Neural crest cell (in vitro differentiated cells): ENCODE results near the gene PPP2R2C. TPM values are rescaled to one million over a fixed set of nuclear protein-coding genes. Genes with fewer than 3 reads are reported as not detected.

Experiments used
- DNase-seq: peaks from one replicate; pipeline ENCODE4 v3.0.0; 2021; ENCODE audit warnings: low read depth, mixed read lengths, low spot score
- H3K27ac Mint-ChIP-seq: one replicate; pipeline ENCODE4 v1.8.0; 2021; ENCODE audit warnings: mild to moderate bottlenecking, mixed read lengths; ENCODE audit not compliant: unreplicated experiment
- H3K27me3 Mint-ChIP-seq: 2 replicates; pipeline ENCODE4 v1.8.0; 2021; ENCODE audit warnings: low read depth, mild to moderate bottlenecking, mixed read lengths
- H3K36me3 Mint-ChIP-seq: 2 replicates; pipeline ENCODE4 v1.8.0; 2021; ENCODE audit warnings: low read depth, mild to moderate bottlenecking, mixed read lengths
- H3K4me1 Mint-ChIP-seq: 2 replicates; pipeline ENCODE4 v1.8.0; 2021; ENCODE audit warnings: mixed read lengths
- H3K4me3 Mint-ChIP-seq: one replicate; pipeline ENCODE4 v1.8.0; 2021; ENCODE audit warnings: mild to moderate bottlenecking, mixed read lengths
- H3K9me3 Mint-ChIP-seq: 2 replicates; pipeline ENCODE4 v1.8.0; 2021; ENCODE audit warnings: mixed read lengths
- total RNA-seq: library from RNA; stranded (reverse); gene quantifications from 2 replicates; pipeline ENCODE4 v1.2.1, GENCODE V29; 2021
- TF ChIP-seq, protein P1 (sequence below): fragments of 200-600 bp; sonication (generic); conservative IDR thresholded peaks from 2 replicates; pipeline ENCODE4 v1.5.0; 2021; ENCODE audit warnings: antibody characterized with exemption, mild to moderate bottlenecking

The PPP2R2C gene
- total RNA-seq, 1 donor from 2014 or later = 0.35 TPM

DNA sequence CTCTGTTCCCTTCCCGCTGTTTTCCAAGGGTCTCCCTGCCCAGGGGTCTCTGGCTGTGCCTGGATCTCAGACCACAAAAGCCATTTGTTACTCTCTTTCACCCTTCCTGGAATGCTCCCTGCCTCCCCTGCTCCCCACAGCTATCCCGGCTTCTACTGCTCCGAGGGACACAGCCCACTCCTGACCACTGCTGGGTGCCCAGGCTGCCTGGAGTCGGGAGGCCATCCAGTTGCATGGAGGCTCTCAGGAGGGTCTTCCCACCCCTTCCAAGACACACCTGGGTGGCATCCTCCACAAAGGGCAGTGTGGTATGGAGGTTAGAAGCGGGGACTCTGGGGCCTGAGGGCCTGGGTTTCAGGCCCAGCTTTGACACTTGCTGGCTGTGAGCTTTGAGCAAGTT, 101.1 kb downstream of the PPP2R2C start:
- H3K36me3 Mint-ChIP-seq = no peaks in the 10 kb centered on the region
- H3K27ac Mint-ChIP-seq = no peak overlapping the region
- H3K4me3 Mint-ChIP-seq = no peak overlapping the region
- H3K4me1 Mint-ChIP-seq = no peaks in the 10 kb centered on the region
- H3K9me3 Mint-ChIP-seq = no peaks in the 10 kb centered on the region
- H3K27me3 Mint-ChIP-seq = peaks cover 27% of the 10 kb centered on the region
- TF ChIP-seq, protein P1, sequence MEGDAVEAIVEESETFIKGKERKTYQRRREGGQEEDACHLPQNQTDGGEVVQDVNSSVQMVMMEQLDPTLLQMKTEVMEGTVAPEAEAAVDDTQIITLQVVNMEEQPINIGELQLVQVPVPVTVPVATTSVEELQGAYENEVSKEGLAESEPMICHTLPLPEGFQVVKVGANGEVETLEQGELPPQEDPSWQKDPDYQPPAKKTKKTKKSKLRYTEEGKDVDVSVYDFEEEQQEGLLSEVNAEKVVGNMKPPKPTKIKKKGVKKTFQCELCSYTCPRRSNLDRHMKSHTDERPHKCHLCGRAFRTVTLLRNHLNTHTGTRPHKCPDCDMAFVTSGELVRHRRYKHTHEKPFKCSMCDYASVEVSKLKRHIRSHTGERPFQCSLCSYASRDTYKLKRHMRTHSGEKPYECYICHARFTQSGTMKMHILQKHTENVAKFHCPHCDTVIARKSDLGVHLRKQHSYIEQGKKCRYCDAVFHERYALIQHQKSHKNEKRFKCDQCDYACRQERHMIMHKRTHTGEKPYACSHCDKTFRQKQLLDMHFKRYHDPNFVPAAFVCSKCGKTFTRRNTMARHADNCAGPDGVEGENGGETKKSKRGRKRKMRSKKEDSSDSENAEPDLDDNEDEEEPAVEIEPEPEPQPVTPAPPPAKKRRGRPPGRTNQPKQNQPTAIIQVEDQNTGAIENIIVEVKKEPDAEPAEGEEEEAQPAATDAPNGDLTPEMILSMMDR = no peak
- DNase-seq = no peak

DNA sequence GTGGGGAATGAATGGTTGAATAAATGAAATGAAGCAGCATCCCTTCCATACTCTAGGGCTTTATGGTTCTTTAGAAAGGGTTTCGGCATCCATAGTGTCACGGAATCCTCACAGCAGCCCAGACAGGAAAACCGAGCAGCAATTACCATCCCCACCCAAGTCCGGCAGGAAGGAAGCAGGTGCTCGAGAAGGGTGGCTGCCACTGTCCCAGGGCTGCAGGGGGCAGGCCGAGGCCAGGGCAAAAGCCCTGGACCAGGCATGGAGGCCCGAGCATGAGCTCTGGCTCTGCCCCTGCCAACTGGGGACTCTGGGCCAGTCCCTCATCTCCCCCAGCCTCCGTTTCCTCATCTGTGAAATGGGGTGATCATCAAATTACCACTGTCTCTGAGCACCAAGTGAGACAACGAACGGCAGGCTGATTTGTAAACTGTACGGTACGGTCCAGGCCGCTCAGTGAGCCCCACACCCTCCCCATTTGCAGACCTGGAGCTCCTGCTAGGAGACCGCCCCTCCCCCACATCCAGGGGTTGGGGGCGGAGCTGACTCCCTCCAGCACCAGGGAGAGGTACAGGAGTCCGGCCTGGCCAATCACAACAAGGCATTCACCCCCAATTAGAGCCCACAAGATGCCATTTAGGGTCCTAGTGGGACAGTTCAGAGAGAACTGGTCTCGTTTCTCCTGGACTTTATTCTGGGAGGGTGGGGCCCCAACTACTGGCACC, 102.3 kb downstream of the PPP2R2C start:
- TF ChIP-seq, protein P1 = no peak
- H3K9me3 Mint-ChIP-seq = no peaks in the 10 kb centered on the region
- no peak overlapping the region for H3K27ac Mint-ChIP-seq
- H3K36me3 Mint-ChIP-seq = no peaks in the 10 kb centered on the region
- peaks cover 33% of the 10 kb centered on the region for H3K27me3 Mint-ChIP-seq
- no peak for DNase-seq
- H3K4me1 Mint-ChIP-seq = no peaks in the 10 kb centered on the region
- H3K4me3 Mint-ChIP-seq = no peak overlapping the region

DNA sequence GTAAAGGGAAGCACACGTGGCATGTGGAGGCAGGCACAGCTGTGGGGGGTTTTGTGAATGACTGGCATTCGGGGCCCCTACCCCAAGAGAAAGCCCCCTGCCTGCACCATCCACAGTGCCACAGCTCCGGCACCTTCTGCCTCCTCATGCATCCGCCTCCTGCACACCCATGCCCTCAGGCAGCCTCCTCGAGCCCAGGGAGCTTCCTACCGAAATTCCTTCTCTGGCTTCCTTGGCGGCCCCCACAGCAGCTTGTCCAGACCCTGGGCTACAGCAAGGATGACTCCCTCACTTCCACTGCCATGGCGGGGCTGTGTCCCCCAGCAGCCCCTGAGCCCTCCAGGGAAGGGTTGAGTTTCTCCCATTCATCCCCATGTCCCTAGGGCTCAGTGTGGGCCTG, 102.9 kb downstream of the PPP2R2C start:
- no peaks in the 10 kb centered on the region for H3K4me1 Mint-ChIP-seq
- no peak overlapping the region for H3K27ac Mint-ChIP-seq
- no peaks in the 10 kb centered on the region for H3K36me3 Mint-ChIP-seq
- no peaks in the 10 kb centered on the region for H3K9me3 Mint-ChIP-seq
- TF ChIP-seq, protein P1 = no peak
- no peak overlapping the region for H3K4me3 Mint-ChIP-seq
- DNase-seq = no peak
- peaks cover 33% of the 10 kb centered on the region for H3K27me3 Mint-ChIP-seq

DNA sequence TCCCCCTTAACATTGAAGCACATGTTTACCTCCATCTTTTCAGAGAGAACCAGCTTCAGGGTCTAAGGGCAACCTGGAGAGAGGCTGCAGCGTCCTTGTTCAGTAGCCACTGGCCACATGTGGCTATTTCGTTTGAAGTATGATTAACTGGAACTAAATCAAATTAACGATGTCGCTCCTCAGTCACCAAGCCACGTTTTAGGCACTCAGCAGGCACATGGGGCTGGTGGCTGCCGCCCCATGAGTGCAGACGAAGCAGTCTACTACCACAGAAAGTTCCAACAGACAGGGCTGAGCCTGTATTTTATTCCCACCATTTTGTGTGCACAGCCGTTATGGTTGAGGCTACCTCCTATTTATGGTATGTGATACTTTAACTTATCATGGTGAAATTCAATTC, 103.4 kb downstream of the PPP2R2C start:
- DNase-seq = no peak
- TF ChIP-seq, protein P1 = no peak
- Mint-ChIP-seq H3K9me3 (no peaks in the 10 kb centered on the region), H3K4me3 (no peak overlapping the region), H3K27me3 (peaks cover 37% of the 10 kb centered on the region), H3K4me1 (no peaks in the 10 kb centered on the region), H3K36me3 (no peaks in the 10 kb centered on the region), H3K27ac (no peak overlapping the region)

DNA sequence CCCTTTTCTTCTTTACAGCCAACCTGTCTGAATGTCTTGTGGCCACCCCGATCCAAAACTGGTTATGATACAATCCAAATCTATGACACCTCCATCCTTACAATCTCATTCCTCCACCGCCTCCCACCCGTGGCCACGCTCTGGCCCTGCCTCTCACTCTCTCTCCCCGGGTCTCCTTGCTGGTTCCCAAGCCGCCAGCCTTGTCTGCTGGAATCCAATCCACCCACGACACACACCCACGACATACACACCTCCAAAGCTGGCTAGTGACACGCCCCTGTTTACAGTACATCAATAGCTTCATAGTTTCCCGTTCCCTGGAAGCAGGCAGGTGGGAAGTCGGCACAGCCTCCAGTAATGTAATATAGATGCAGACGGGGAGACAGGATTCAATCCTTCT, 103.8 kb downstream of the PPP2R2C start:
- H3K36me3 Mint-ChIP-seq = no peaks in the 10 kb centered on the region
- peaks cover 40% of the 10 kb centered on the region for H3K27me3 Mint-ChIP-seq
- no peaks in the 10 kb centered on the region for H3K4me1 Mint-ChIP-seq
- no peak for DNase-seq
- no peaks in the 10 kb centered on the region for H3K9me3 Mint-ChIP-seq
- TF ChIP-seq, protein P1 = no peak
- no peak overlapping the region for H3K27ac Mint-ChIP-seq
- no peak overlapping the region for H3K4me3 Mint-ChIP-seq
